Measurements from ENCODE around the gene ADGRF3. TPM values are rescaled to one million over a fixed set of nuclear protein-coding genes. Genes with fewer than 3 reads are reported as not detected.
"Not testable (repeated sequence)": the region's sequence is repeated elsewhere in the genome, so short reads cannot be mapped to it uniquely, and the experiment has no call there.

The ADGRF3 gene
- total RNA-seq, 1 donor from 2014 or later = 3.4 TPM

- H3K27ac Mint-ChIP-seq = no peak overlapping the region
- DNase-seq = no peak
These were observed 17.4 kb upstream of the ADGRF3 start for GRCh38 chr2:26363958-26364357.

GRCh38 chr2:26363323-26363722 lies 16.7 kb upstream of the ADGRF3 start:
- no peaks in the 10 kb centered on the region for H3K27me3 Mint-ChIP-seq
- peaks cover 34% of the 10 kb centered on the region for H3K36me3 Mint-ChIP-seq (ENCODE audit: low read depth)
- peak overlapping the region; percentile 14 for H3K27ac Mint-ChIP-seq
- H3K4me1 Mint-ChIP-seq = peaks cover 28% of the 10 kb centered on the region
- intact Hi-C loops (cut with micrococcal nuclease) = no loop called here
- H3K4me3 Mint-ChIP-seq = no peak overlapping the region
- peak; percentile 39 for DNase-seq
- H3K9me3 Mint-ChIP-seq = no peaks in the 10 kb centered on the region

More at GRCh38 chr2:26363958-26364357, 17.4 kb upstream of the ADGRF3 start:
- H3K27me3 Mint-ChIP-seq = no peaks in the 10 kb centered on the region
- H3K36me3 Mint-ChIP-seq (ENCODE audit: low read depth) = peaks cover 36% of the 10 kb centered on the region
- H3K4me3 Mint-ChIP-seq = no peak overlapping the region
- H3K9me3 Mint-ChIP-seq = no peaks in the 10 kb centered on the region
- intact Hi-C loops (cut with micrococcal nuclease) = no loop called here
- peaks cover 26% of the 10 kb centered on the region for H3K4me1 Mint-ChIP-seq

- no peak overlapping the region for H3K27ac Mint-ChIP-seq
- peaks cover 44% of the 10 kb centered on the region for H3K4me1 Mint-ChIP-seq
- H3K27me3 Mint-ChIP-seq = no peaks in the 10 kb centered on the region
These were observed 13.4 kb upstream of the ADGRF3 start for GRCh38 chr2:26359886-26360473.

GRCh38 chr2:26356771-26357170 lies 10.2 kb upstream of the ADGRF3 start:
- H3K27me3 Mint-ChIP-seq = no peaks in the 10 kb centered on the region
- no peak for DNase-seq
- intact Hi-C loops (cut with micrococcal nuclease) = no loop called here
- H3K27ac Mint-ChIP-seq = peak overlapping the region; percentile 31
- H3K9me3 Mint-ChIP-seq = no peaks in the 10 kb centered on the region
- H3K36me3 Mint-ChIP-seq (ENCODE audit: low read depth) = peaks cover 27% of the 10 kb centered on the region
- no peak overlapping the region for H3K4me3 Mint-ChIP-seq
- H3K4me1 Mint-ChIP-seq = peaks cover 48% of the 10 kb centered on the region

More at GRCh38 chr2:26359886-26360473, 13.4 kb upstream of the ADGRF3 start:
- H3K9me3 Mint-ChIP-seq = no peaks in the 10 kb centered on the region
- peaks cover 28% of the 10 kb centered on the region for H3K36me3 Mint-ChIP-seq (ENCODE audit: low read depth)
- H3K4me3 Mint-ChIP-seq = no peak overlapping the region
- no peak for DNase-seq
- intact Hi-C loops (cut with micrococcal nuclease) = no loop called here

GRCh38 chr2:26356111-26356510 lies 9.5 kb upstream of the ADGRF3 start:
- Mint-ChIP-seq H3K4me1 (peaks cover 50% of the 10 kb centered on the region), H3K4me3 (no peak overlapping the region)
- intact Hi-C loops (cut with micrococcal nuclease) = no loop called here

GRCh38 chr2:26355038-26355995 lies 8.7 kb upstream of the ADGRF3 start:
- no peaks in the 10 kb centered on the region for H3K9me3 Mint-ChIP-seq
- H3K27me3 Mint-ChIP-seq = no peaks in the 10 kb centered on the region
- H3K4me1 Mint-ChIP-seq = peaks cover 47% of the 10 kb centered on the region
- H3K27ac Mint-ChIP-seq = peak overlapping the region; percentile 43
- peaks cover 31% of the 10 kb centered on the region for H3K36me3 Mint-ChIP-seq (ENCODE audit: low read depth)
- DNase-seq = no peak
- intact Hi-C loops (cut with micrococcal nuclease) = loop anchor here (1.0 kb wide), 1 partner anchor 9 kb away; the partner anchor contains the start of genes ADGRF3 and SELENOI
- no peak overlapping the region for H3K4me3 Mint-ChIP-seq

More at GRCh38 chr2:26356111-26356510, 9.5 kb upstream of the ADGRF3 start:
- Mint-ChIP-seq H3K27ac (peak overlapping the region; percentile 62), H3K9me3 (no peaks in the 10 kb centered on the region), H3K27me3 (no peaks in the 10 kb centered on the region), H3K36me3 (ENCODE audit: low read depth) (peaks cover 30% of the 10 kb centered on the region)
- DNase-seq = no peak

GRCh38 chr2:26354469-26354868 lies 7.9 kb upstream of the ADGRF3 start:
- H3K9me3 Mint-ChIP-seq; intact Hi-C loops (cut with micrococcal nuclease); H3K4me3 Mint-ChIP-seq; DNase-seq; H3K27ac Mint-ChIP-seq; H3K27me3 Mint-ChIP-seq: not testable (repeated sequence)
- H3K4me1 Mint-ChIP-seq = peaks cover 43% of the 10 kb centered on the region
- H3K36me3 Mint-ChIP-seq (ENCODE audit: low read depth) = peaks cover 31% of the 10 kb centered on the region

- peaks cover 32% of the 10 kb centered on the region for H3K36me3 Mint-ChIP-seq (ENCODE audit: low read depth)
These were observed 6.3 kb upstream of the ADGRF3 start for GRCh38 chr2:26352892-26353291.

GRCh38 chr2:26351375-26352090 lies 4.9 kb upstream of the ADGRF3 start:
- no peak for DNase-seq
- no peak overlapping the region for H3K4me3 Mint-ChIP-seq
- peaks cover 40% of the 10 kb centered on the region for H3K4me1 Mint-ChIP-seq
- no peaks in the 10 kb centered on the region for H3K27me3 Mint-ChIP-seq
- H3K27ac Mint-ChIP-seq = no peak overlapping the region
- intact Hi-C loops (cut with micrococcal nuclease) = no loop called here
- H3K9me3 Mint-ChIP-seq = no peaks in the 10 kb centered on the region
- H3K36me3 Mint-ChIP-seq (ENCODE audit: low read depth) = peaks cover 29% of the 10 kb centered on the region

More at GRCh38 chr2:26352892-26353291, 6.3 kb upstream of the ADGRF3 start:
- Mint-ChIP-seq H3K9me3 (no peaks in the 10 kb centered on the region), H3K27me3 (no peaks in the 10 kb centered on the region), H3K4me1 (peaks cover 41% of the 10 kb centered on the region), H3K4me3 (no peak overlapping the region), H3K27ac (peak overlapping the region; percentile 45)
- DNase-seq = no peak
- intact Hi-C loops (cut with micrococcal nuclease) = no loop called here

- intact Hi-C loops (cut with micrococcal nuclease) = loop anchor here (5.0 to 10.0 kb wide), 3 partner anchors 45 to 472 kb away; partner anchors contain the start of gene ASXL2
- no peak for DNase-seq
- Mint-ChIP-seq H3K9me3 (no peaks in the 10 kb centered on the region), H3K4me3 (no peak overlapping the region), H3K27ac (no peak overlapping the region), H3K27me3 (no peaks in the 10 kb centered on the region), H3K36me3 (ENCODE audit: low read depth) (peaks cover 23% of the 10 kb centered on the region), H3K4me1 (peaks cover 32% of the 10 kb centered on the region)
These were observed 3.1 kb upstream of the ADGRF3 start for GRCh38 chr2:26349690-26350089.

- intact Hi-C loops (cut with micrococcal nuclease) = loop anchor here (5.0 to 10.0 kb wide), 3 partner anchors 47 to 470 kb away; partner anchors contain the start of gene ASXL2
- H3K27me3 Mint-ChIP-seq = no peaks in the 10 kb centered on the region
- peak overlapping the region; percentile 96 for H3K4me3 Mint-ChIP-seq
- peaks cover 30% of the 10 kb centered on the region for H3K4me1 Mint-ChIP-seq
- peaks cover 20% of the 10 kb centered on the region for H3K36me3 Mint-ChIP-seq (ENCODE audit: low read depth)
- H3K27ac Mint-ChIP-seq = peak overlapping the region; percentile 96
- peak; percentile 66 for DNase-seq
- no peaks in the 10 kb centered on the region for H3K9me3 Mint-ChIP-seq
These were observed 787 bp upstream of the ADGRF3 start for GRCh38 chr2:26347286-26347865.

- Mint-ChIP-seq H3K4me1 (peaks cover 21% of the 10 kb centered on the region), H3K9me3 (no peaks in the 10 kb centered on the region), H3K36me3 (ENCODE audit: low read depth) (peaks cover 10% of the 10 kb centered on the region), H3K27me3 (no peaks in the 10 kb centered on the region), H3K27ac (peak within 1 kb of the TSS; percentile 96), H3K4me3 (peak within 1 kb of the TSS; percentile 96)
- DNase-seq = peak; percentile 100
- intact Hi-C loops (cut with micrococcal nuclease) = loop anchor here (1.0 to 10.0 kb wide), 5 partner anchors 10 to 468 kb away; partner anchors contain the start of genes ASXL2, HADHA and HADHB
These were observed 790 bp downstream of the ADGRF3 start, which contains the start of gene SELENOI for GRCh38 chr2:26345545-26346453. Gene SELENOI, plus strand, starts transcription at chr2:26346143. Its CDS starts 90 bp downstream, at chr2:26346233.
